AG10803 (cell line): ENCODE data around the gene CACNA1S.

Experiments used
- DNase-seq: peaks from one replicate; pipeline ENCODE4 v3.0.0; 2010; ENCODE audit warnings: low read depth
- H3K4me3 ChIP-seq: 2 replicates; pipeline ENCODE4 v1.5.1; 2011; ENCODE audit warnings: mild to moderate bottlenecking, low read length, control low read depth
- CTCF ChIP-seq: conservative IDR thresholded peaks from 2 replicates; pipeline ENCODE4 v1.5.1; 2011; ENCODE audit warnings: mild to moderate bottlenecking, low read length, control low read depth, inconsistent platforms

CACNA1S gene

GRCh38 chr1:201002510-201002909 is 109.7 kb downstream of the CACNA1S start:
- no peak for DNase-seq
- no peak overlapping the region for H3K4me3 ChIP-seq
- TF ChIP-seq CTCF, result no peak

- DNase-seq, result no peak
- H3K4me3 ChIP-seq, result no peak overlapping the region
- TF ChIP-seq CTCF, result no peak
These were observed 110.3 kb downstream of the CACNA1S start for GRCh38 chr1:201001962-201002361.

- H3K4me3 ChIP-seq, result no peak overlapping the region
- DNase-seq, result no peak
- TF ChIP-seq CTCF, result no peak
These were observed 111.8 kb downstream of the CACNA1S start for GRCh38 chr1:201000391-201000790.

GRCh38 chr1:200999667-201000066 is 112.6 kb downstream of the CACNA1S start:
- no peak for DNase-seq
- H3K4me3 ChIP-seq, result no peak overlapping the region
- TF ChIP-seq CTCF, result no peak

GRCh38 chr1:200998323-200998722 is 113.9 kb downstream of the CACNA1S start:
- TF ChIP-seq CTCF, result no peak
- no peak for DNase-seq

GRCh38 chr1:200992382-200993048 is 119.7 kb downstream of the CACNA1S start:
- TF ChIP-seq CTCF, result no peak
- H3K4me3 ChIP-seq, result no peak overlapping the region
- no peak for DNase-seq

More at GRCh38 chr1:200998323-200998722, 113.9 kb downstream of the CACNA1S start:
- H3K4me3 ChIP-seq, result no peak overlapping the region

GRCh38 chr1:200991097-200991614 is 121.1 kb downstream of the CACNA1S start:
- H3K4me3 ChIP-seq, result no peak overlapping the region
- no peak for DNase-seq
- no peak for TF ChIP-seq CTCF
